T47D (cell line): ENCODE results near the gene ISLR.
"Not testable (repeated sequence)": the region's sequence is repeated elsewhere in the genome, so short reads cannot be mapped to it uniquely, and the experiment has no call there.

Source experiments
- DNase-seq, 2 experiments: peaks; one replicate each; pipeline versions ENCODE4 v3.0.0 to v3.0.0-alpha.2; 2011 to 2012; ENCODE audit warnings: low read depth in 1 of 2, low spot score in 1 of 2
- JUND ChIP-seq: IDR thresholded peaks from 2 replicates; pipeline ENCODE4 v1.6.1; 2012; ENCODE audit warnings: low read depth
- in situ Hi-C: cut with HindIII; loops from 2 replicates; pipeline ENCODE4 v1.10.0; 2016; ENCODE audit warnings: low sequenced_read_pairs, low pct_unique_long_range_greater_than_20kb

Gene ISLR

DNA sequence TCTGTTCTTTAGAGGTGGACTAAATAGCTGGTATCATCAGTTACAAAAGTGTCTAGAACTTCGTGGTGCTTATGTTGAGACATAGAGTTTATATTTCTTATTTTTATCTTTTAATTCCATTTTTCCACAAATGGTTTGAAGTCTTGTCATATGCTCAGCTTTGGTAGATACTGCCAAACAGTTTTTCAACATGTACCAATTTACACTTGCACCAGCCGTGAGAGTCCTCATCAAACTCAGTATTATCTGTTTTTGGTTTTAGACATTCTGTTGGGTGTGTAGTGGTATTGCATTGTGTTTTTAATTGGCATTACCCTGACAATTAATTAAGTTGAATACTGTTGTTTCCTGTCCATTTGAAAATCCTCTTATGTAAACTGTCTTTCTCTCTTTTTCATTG, 26.5 kb upstream of the ISLR start:
- no peak for DNase-seq
- in situ Hi-C loops = no loop called here
- TF ChIP-seq JUND = no peak

DNA sequence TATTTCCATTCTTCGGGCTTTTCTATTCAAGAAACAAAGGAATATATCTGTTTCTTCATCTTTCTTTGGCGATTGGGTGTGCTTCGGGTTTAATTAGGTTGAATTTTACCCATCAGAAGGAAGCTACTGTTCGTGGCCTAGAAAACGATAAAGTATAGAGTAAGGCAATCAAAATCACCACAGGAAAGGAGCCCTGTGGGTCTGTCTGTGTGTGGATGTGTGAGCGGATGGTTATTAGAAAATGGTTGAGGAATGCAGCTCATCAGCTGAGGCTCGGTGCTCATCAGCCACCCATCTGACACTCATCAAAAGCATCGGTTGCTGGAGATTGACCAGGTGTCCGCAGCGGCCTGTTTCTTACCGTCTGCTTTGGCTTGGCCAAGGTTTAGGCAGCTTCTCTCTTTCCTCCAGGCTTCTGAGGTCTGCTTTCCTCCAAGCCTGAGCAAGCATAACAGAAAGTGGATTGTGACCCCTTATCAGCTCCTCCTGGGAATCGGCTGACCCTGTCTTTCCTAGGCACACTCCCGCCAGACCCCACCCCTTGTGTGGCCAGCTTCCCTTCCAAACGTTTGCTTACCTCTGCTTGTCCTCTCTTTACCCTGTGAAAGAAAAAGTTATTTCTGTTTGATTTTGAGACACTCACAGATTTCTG, 17.6 kb upstream of the ISLR start:
- TF ChIP-seq JUND = no peak
- in situ Hi-C loops = no loop called here
- DNase-seq = no peak

- in situ Hi-C loops = no loop called here
- TF ChIP-seq JUND = no peak
- no peak for DNase-seq
Observed at GRCh38 chr15:74156678-74157411, 16.7 kb upstream of the ISLR start.

- in situ Hi-C loops = no loop called here
- DNase-seq = no peak
- no peak for TF ChIP-seq JUND
Observed at GRCh38 chr15:74157868-74158827, 15.4 kb upstream of the ISLR start.

GRCh38 chr15:74158855-74159650, 14.5 kb upstream of the ISLR start:
- in situ Hi-C loops = no loop called here
- DNase-seq = no peak
- TF ChIP-seq JUND = no peak

GRCh38 chr15:74159773-74160172, 13.7 kb upstream of the ISLR start:
- DNase-seq = no peak
- in situ Hi-C loops = no loop called here
- TF ChIP-seq JUND = no peak

DNA sequence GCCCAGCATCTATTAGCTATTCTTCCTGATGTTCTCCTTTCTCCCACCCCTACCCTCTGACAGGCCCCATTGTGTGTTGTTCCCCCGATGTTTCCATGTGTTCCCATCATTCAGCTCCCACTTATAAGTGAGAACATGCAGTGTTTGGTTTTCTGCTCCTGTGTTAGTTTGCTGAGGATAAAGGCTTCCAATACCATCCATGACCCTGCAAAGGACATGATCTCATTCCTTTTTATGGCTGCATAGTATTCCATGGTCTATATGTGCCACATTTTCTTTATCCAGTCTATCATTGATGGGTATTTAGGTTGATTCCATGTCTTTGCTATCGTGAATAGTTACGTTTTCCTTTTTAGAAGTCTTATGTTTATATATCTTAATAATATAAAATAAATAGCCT, 13.1 kb upstream of the ISLR start:
- DNase-seq, in situ Hi-C loops: not testable (repeated sequence)

DNA sequence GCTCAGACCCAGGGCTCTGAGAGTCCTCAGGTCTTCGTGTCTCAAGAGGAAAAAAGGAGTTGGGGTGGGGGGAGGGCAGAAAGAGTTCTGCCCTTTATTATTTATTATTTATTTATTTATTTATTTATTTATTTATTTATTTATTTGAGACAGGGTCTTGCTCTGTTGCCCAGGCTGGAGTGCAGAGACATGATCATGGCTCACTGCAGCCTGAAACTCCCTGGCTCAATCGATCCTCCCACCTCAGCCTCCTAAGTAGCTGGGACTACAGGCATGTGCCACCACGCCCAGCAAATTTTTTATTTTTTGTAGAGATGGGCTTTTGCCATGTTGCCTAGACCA, 11.3 kb upstream of the ISLR start:
- in situ Hi-C loops, DNase-seq: not testable (repeated sequence)

GRCh38 chr15:74165461-74165860, 8.0 kb upstream of the ISLR start:
- TF ChIP-seq JUND = no peak
- in situ Hi-C loops = no loop called here
- DNase-seq = no peak

- no peak for DNase-seq
- in situ Hi-C loops = no loop called here
- no peak for TF ChIP-seq JUND
Observed at GRCh38 chr15:74167891-74168331, 5.6 kb upstream of the ISLR start.

GRCh38 chr15:74168711-74169126, 4.8 kb upstream of the ISLR start:
- DNase-seq = no peak
- TF ChIP-seq JUND = no peak
- in situ Hi-C loops = no loop called here
